Measurements from ENCODE around the gene PHETA2.
A peak's percentile ranks its signal among the peaks of the same experiment; 100 is the strongest.

PHETA2 gene, protein sequence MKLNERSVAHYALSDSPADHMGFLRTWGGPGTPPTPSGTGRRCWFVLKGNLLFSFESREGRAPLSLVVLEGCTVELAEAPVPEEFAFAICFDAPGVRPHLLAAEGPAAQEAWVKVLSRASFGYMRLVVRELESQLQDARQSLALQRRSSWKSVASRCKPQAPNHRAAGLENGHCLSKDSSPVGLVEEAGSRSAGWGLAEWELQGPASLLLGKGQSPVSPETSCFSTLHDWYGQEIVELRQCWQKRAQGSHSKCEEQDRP

DNA sequence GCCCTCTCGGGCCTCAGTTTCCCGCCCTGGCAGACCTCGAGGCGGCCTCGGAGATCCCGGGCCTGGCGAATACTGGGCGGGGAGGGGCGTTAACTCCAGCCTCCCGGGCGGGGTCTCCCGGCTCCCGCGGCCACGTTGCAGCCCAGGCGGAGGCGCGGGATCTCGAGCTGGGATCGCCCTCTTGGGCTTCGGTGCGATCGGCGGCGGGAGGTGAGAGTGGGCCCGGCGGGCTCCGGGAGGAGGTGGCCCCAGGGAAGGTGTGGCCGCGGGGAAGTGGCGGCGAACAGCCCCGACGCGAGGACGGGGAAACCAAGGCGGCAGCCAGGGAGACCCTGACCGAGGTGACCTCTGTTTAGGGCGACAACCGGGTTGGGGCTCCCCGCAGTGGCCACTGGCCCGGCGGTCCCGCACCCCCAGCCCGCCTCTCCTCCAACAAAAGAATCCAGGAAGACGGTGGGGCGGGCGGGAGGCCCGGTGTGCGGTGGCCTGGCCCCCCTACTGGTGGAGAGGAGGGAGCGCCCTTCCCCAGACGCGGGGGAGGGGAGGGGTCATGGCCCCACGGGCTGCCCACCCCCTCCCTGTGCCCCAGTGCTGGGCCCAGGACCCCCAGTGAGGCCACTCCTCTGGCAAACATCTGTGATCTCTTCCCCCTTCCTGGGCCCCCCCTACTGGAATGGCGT, at the start of gene PHETA2:
PHETA2 (plus strand) TSS at position 117 of the 680 bp plus-strand sequence. CDS start 3,046 bp downstream, outside the sequence.
- DNase-seq: no peak

DNA sequence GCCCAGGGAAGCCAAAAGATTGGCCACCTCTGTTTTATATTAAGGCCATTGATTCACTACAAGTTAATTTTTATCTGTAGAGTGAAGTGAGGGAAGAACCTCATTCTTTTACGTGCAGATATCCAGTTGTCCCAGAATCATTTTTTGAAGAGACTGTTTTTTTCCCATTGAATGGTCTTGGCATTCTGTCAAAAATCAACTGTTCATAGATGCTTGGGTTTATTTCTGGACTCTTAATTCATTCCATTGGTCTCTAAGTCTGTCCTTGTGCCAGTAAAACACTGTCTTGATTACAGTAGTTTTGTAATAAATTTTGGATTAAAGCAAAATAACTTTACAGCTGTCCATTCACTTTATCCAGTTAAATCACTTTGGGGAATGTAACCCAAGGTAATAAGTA, 48.6 kb upstream of the PHETA2 start:
- no peak for DNase-seq

DNA sequence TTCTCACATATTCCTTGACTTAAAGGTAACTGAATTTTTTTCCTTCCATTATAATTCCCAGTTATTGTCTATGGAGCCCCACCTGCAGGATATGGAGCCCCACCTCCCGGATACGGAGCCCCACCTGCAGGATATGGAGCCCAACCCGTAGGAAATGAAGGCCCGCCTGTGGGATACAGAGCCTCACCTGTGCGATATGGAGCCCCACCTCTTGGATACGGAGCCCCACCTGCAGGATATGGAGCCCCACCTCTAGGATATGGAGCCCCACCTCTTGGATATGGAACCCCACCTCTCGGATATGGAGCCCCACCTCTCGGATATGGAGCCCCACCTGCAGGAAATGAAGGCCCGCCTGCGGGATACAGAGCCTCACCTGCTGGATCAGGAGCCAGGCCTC, 47.3 kb upstream of the PHETA2 start:
- DNase-seq: no peak

DNA sequence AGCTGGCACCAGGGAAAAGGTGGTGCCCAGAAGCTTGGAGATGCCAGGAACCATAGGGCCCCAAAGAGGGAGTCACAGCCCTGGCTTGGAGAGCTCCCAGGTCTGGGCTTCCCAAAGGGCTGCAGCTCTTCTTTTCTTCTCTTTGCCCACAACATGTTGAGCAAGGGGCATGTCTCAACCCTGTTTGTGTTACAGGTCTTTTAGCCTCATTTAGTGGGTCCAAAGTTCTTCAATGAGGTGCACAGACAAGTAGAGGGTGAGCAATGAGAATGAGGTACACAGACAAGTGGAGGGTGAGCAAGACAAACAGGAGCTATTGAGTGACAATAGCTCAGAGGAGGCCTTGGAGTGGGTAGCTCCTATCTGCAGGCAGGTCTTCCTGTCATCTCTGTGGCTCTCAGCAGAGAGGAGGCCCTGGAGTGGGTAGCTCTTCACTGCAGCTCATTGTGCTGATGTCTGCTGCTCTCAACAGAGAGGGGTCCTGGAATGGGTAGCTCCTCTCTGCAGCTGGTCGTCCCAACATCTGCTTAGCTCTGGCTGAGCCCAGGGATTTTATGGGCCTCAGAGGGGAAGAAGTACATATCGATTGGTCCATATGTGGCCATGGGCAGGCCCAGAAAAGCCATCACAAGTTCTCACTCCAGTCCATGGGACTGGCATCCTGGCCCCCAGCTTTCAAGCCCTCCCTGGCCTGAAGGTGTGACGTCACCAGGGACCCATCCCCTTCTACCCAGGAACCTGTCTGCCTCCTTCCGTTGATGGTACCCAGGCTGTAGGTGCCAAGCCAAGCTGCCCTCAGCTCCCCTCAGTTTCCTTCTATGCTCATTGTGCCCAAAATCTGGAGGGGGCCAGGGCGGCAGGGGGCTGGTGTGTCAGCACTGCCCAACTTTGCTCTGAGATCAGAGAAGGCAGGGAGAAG, 40.5 kb upstream of the PHETA2 start:
- no peak for DNase-seq

DNA sequence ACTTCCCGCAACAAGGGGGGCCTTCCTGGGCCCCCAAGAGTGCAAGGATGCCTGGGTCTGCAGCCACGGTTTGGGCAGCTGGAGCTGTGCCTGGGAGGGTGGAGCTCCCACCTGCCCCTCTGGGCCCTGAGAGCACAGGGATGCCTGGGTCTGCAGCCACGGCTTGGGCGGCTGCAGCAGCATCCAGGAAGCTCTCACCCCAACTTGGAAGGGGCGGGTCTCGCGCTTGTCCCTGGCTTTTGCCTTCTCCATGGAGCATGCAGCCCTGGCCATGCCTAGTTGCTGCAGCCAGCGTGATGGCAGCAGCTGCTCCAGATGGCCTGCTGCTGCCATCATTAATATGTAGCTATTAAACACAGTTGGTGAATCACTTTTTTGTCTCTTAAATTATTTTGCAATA, 38.8 kb upstream of the PHETA2 start:
- no peak for DNase-seq

DNA sequence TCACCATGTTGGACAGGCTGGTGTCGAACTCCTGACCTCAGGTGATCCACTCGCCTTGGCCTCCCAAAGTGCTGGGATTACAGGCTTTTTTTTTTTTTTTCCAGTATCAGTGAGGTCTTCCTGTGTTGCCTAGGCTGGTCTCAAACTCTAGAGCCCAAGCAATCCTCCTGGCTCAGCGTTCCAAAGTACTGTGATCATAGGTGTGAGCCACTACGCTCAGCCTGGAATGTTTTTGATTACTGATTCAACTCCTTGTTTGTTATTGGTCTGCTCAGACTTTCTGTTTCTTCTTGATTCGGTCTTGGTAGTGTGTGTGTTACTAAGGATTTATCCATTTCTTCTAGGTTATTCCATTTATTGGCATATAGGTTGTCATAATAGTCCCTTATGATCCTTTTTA, 34.8 kb upstream of the PHETA2 start:
- no peak for DNase-seq

DNA sequence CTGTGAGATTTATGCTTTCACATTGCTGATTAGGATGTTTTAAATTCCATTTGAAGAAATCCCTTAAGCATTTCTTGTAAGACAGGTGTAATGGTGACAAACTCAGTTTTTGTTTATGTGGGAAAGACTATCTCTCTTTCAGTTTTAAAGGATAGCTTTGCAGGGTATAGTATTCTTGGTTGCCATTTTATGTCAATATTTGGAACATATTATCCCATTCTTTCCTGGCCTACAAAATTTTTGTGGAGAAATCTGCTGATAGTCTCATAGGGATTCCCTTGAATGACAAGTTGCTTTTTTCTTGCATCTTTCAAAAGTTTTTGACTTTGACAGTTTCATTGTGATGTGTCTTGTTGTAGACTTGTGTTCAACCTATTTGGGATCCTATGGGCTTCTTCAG, 32.3 kb upstream of the PHETA2 start:
- DNase-seq: no peak

DNA sequence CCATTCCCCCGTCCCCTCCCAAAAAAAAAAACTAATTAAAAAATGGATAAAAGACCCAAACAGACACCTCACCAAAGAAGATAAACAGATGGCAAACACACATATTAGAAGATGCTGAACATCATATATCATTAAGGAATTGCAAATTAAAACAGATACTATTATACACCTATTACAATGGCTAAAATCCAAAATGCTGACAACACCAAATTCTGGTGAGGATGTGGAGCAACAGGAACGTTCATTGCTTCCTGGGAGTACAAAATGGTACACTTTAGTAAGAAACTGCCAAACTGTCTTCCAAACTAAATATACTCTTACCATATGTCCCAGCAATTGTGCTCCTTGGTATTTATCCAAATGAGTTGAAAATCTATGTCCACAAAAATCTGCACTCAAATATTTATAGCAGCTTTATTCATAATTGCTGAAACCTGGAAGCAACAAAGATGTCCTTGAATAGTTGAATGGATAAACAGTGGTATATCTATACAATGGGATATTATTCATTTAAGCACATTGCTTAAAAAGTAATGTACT, 23.3 kb upstream of the PHETA2 start:
- no peak for DNase-seq

DNA sequence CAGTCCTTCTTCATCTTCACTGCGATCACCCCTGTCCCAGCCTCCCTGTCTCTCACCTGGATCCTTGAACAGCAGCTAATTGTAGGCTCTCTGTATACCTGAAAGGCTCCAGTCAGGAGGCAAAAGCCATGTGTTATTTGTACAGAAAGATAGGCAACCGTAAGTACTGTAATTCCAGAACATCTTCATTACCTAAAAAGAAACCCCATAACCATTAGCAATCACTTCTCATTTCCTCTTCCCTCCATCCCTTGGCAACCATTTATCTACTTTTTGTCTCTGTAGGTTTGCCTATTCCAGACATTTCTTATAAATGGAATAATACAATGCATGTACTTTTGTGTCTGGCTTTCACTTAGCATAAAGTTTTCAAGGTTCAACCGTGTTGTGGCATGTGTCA, 21.3 kb upstream of the PHETA2 start:
- DNase-seq: no peak

DNA sequence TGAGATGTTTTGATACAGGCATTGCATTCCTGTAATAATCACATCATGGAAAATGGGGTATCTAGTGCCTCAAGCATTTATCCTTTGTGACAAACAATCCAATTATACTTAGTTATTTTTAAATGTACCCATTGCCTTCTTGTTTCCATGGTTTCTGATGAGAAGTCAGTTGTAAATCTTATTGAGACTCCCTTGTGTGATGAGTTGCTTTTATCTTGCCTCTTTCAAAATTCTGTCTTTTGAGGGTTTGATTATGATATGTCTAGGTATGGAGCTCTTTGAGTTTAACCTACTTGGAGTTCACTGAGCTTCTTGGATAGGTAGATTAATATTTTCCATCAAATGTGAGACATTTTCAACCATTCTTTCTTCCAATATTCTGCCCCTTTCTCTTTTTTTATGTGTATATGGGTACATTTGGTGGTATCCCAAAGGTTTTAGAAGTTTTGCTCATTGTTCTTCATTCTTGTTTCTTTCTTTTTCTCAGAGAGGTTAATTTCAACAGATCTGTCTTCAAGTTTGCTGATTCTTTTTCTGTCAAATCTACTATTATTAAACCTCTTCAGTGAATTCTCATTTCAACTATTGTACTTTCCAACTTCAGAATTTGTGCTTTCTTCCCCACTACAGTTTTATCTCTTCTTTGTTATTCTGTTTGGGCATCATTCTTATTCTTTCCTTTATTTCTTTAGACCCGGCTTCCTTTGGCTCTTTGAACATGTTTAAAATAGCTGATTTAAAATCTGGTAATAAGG, 17.1 kb upstream of the PHETA2 start:
- peak in 1 of 2 experiments; percentile 3 for DNase-seq

DNA sequence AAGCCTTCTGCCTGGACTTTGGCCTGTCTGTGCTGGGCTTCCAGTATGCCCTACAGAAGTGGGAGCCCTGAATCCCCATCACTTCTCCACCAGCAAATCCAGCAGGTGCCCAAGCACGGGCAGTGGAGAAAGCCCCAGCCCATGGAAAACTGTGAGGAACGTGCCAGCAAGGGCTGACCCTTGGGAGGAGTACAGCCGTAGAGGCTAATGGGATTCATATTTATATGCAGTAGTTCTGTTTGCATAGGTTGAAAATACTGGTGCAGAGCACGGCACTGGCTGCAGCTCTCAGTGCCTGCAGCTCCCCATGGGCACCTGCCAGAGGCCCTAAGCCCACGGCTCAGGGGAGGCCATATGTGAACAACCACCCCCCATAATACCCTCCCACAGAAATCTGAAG, 13.6 kb upstream of the PHETA2 start:
- no peak for DNase-seq

DNA sequence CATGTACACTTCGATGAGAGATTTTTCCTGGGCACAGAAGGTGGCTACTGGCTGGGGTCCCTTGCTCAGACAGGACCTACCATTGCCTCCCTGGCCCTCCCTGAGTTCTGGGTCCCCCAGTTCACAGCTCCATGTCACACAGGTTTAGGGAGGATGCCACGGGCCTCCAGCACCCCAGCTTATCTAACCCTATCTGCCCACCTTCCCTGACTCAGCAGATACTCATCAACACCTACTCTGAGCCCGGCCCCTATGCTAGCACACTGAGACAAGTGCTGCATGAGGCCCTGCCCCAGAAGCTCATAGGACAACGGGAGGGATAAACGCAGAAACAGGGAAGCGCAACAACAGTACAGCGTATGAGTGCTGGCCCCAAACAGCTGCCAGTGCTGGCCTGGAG, 13.0 kb upstream of the PHETA2 start:
- DNase-seq: no peak

DNA sequence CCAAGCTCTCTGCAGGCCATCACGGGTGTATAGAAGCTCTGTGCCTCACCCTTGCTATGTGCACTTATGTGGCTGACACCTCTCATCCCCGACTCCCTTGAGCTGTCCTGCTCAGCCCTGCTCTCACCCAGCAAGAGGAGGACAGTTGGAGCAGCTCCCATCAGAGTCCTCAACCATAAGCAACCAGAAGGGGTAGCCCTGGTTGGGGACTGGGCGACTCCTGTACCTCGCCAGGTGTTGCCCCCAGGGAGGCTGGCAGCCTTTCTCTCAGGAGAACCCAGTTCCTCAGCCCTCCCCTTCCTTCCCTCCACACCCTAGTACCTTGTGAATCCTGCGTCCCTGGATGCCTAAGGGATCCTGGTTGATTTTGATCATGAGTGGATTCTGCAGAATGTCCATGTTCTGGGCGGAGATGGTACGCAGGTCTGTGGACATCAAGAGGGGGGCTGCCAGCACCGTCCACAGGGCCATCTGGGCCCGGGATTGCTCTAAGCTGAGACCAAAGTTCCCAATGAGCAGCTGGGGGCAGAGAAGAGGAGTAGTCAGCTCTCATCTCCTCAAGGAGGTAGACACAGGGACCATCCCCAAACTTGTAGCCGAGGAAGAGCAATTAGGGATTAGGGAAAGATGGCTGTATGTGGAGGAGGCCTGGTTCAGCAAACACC, 11.4 kb upstream of the PHETA2 start:
- no peak for DNase-seq

DNA sequence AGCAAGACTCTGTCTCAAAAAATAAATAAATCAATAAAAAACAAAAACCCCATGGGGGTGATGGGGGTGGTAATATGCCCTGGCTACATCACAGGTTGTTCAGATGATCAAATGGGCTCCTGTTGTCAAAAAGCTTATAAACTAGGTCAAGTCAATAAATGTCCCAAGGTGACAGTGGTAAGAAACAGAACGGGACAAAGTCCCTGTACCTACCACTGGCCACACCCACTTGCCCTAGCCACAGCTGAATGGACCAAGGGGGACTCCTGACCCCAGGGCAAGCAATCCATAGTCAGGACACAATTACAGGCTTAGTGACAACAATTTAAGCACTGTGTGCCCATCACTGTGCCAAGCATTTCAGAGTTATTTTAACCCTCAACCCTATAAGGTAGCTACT, 9.4 kb upstream of the PHETA2 start:
- no peak for DNase-seq

DNA sequence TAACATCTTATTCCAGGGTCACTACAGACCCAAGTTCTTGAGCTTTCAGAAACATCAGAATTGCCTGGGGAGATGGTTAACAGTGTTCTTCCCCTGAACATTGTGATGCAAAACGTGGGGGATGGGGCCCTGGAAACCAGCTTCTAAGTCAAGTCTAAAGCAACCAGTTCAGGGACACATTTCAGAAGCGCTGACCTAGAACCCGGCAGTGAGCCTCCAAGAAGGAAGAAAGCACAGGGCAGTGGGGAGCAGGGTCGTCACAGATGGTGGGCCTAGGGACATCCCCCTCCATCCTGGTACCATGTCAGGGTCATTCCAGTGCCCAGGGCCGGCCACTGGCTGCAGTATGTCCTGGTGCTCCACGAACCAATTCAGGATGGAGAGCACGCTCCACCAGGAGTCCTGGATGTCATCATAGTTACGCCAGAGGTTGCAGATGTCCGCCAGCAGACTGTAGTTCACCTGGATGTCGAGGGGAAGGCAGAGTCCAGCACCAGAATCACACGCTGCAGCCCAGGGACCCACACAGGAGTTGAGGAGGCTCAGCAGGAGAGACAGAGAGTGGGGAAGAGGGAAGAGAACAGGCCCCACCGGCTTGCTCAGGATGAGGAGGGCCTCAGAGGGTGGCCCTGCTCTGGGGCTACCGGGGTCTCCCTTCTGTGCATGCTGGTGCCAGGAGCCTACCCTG, 8.5 kb upstream of the PHETA2 start:
- DNase-seq: no peak

DNA sequence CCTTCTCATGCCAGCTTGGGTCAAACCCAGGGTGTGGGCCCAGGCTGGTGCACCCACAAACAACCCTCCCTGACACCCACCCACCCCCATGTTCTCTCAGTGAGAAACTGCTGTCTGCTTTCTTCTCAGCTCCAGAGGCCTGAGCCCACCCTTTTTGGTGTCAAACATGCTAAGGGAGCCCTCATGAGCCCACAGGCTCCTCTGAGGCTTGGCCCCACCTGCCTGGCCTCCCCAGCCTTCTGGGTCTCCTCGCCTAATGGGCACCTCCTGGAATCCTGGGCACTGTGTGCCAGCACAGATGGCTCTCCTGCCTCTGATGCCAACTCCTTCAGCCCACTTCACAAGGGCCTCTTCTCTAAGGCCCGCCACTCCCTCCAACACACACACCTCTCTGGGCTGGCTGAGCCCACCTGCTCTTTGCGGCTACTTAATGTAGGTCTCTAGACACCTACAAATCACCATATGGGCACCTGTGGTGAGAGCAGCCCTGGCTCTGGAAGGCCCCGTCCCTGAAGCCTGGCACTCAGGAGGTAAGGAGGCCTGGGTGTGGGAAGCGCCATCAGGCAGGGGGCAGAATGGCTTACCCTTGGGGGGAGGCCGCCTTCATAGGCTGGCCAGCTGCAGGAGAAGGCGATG, 7.8 kb upstream of the PHETA2 start:
- no peak for DNase-seq

DNA sequence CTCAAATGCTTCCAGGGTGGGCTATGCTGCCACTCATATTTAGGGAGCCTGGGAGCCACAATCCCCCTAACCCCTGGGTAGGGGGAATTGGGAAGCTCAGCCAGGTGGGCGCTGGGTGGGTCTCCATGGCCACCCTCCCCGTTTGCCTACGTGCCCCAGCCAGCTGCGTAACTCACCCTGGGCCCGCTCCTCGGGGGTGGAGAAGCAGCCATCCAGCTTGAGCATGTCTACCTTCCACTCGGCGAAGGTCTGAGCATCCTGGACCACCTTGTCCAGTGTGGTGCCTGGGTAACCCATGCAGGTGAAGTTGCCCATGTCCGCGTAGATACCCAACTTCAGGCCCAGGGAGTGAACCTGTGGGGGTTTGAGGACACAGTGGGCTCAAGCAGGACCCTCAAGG, 7.1 kb upstream of the PHETA2 start:
- DNase-seq: no peak

DNA sequence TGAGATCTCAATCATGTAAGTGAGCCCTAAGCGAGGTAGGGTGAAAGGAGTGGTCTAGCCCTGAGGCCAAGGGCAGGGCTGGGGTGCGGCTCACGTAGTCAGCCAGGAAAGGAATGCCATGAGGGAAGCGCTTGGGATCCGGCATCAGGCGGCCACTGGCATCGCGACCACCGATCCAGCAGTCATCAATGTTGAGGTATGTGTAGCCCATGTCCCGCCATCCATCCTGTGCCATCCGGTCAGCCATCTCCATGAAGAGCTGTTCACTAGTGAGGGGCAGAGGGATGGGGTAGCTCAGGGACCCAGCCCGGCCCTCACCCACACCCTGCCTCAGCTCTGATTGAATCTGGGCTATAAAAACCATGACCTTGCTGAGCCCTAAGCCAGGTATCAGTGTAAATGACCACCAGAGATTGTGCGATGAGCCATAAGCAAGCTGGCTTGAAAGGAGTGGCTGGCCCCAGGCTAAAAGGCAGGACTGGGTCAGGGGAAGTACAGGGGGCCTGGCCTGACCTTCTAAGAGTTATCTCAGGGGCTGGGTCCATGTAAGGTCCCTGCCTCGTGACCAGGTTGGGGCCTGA, 6.3 kb upstream of the PHETA2 start:
- no peak for DNase-seq

DNA sequence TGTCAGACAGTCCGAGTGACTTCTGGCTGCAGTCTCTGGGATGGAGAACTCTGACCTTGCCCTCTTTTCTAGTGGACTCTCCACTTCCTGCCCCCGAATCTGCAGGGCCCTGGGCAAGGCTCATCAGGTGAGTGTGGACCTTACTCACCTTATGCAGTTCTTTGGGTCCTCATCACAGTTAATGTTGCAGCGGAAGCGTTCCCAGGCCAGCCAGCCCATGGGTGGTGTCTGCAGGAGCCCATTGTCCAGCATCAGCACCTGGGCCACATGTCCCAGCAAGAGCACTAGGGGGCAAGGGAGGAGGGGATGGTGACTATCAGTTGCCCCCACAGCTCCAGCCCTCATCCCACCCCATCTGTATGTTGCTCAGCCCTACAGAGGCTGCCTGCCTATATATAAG, 5.8 kb upstream of the PHETA2 start:
- no peak for DNase-seq

DNA sequence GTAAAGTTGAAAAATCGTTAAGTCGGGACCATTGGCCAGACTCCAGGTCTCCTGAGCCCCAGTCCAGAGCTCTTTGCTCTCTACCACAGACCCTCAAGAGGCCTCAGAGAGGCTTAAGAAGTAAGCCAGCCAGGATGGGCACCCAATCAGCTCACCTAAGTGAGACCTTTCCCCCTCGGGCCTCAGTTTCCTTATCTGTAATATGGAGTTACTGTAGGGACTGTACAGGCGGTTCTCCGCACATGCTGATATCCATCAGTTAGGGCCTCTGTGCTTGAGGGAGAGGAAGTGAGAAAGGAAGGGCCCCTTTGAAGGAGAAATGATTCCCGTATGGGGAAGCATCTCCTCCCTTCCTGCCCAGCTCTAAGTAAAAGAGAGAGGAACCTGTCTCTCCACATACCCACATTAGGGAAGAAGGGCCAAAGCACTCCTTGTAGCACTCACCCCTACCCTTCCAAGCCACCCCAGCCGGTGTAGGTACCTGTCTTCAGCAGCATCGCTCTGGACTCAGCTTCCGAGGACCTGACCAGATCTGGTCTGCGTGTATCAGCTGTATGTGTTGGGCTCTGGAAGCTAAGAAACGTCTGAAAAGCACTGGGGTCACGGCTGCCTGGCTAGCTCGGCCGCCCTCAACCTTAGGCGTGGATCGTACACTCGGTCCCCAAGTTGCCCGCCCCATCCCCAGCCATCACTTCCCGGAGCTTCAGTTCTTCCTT, 4.1 kb upstream of the PHETA2 start:
- peak; percentile 48 to 54 for DNase-seq
